ENCODE results near the gene VAMP4.

DNA sequence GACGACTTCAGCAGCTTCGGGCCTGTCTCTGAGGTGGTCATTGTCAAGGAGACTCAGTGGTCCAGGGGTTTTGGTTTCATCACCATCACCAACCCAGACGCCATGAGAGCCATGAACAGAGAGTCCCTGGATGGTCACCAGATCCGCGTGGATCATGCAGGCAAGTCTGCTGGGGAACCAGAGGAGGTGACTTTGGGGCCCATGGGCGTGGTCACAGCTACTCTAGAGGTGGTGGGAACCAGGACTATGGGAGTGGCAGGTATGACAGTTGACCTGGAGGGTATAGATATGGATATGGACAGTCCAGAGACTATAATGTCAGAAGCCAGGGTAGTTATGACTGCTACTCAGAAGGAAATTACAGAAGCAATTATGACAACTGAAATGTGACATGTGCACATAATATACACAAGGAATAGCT, 20.3 kb upstream of the VAMP4 start:
- TF ChIP-seq EP300 (IDR thresholded peaks at IDR 0.05) (no peak), POLR2A (IDR thresholded peaks at IDR 0.05) (no peak)
- TF ChIP-seq, protein P1, sequence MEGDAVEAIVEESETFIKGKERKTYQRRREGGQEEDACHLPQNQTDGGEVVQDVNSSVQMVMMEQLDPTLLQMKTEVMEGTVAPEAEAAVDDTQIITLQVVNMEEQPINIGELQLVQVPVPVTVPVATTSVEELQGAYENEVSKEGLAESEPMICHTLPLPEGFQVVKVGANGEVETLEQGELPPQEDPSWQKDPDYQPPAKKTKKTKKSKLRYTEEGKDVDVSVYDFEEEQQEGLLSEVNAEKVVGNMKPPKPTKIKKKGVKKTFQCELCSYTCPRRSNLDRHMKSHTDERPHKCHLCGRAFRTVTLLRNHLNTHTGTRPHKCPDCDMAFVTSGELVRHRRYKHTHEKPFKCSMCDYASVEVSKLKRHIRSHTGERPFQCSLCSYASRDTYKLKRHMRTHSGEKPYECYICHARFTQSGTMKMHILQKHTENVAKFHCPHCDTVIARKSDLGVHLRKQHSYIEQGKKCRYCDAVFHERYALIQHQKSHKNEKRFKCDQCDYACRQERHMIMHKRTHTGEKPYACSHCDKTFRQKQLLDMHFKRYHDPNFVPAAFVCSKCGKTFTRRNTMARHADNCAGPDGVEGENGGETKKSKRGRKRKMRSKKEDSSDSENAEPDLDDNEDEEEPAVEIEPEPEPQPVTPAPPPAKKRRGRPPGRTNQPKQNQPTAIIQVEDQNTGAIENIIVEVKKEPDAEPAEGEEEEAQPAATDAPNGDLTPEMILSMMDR (IDR thresholded peaks at IDR 0.05) = no peak

Data from stomach (tissue), 4 donors.